DLD1 (cell line): ENCODE results near the gene POMT2.
"Not testable (repeated sequence)": the region's sequence is repeated elsewhere in the genome, so short reads cannot be mapped to it uniquely, and the experiment has no call there.

ENCODE experiments used
- in situ Hi-C: cut with HindIII; loops from 2 replicates; pipeline ENCODE4 v1.10.0; 2017; ENCODE audit warnings: low sequenced_read_pairs

POMT2 gene

DNA sequence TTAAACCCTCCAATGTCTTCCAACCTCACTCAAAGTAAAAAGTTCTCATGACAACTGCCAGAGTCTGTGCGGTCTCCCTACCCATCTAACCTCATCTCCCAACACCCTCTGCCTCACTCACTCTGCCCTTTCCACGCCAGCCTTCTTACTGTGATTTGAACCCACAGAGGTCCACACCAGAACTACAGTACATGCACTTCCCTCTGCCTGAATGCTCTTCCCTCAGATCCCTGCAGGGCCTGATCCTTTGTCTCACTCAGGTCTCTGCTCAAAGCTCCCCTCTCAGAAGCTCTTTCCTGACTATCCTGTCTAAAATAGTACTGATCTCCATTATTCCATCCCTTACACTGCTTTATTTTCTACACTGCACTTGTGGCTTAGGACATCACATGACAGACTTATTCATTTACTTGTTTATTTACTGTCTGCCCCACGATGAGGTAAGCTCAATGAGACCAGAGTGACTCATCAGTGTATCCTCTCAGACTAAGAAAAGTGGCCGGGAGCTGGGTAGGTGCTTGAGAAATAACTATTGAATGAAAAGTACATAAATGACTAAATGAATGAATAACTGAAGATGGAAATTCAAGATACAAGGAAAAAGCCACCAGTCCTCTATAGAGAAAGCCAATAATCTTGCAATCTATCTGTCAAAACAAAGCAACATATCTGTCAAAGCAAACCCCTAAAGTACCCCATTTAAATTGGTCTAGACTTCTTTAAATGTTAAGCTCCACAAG, 17.1 kb downstream of the POMT2 start:
- in situ Hi-C loops: no loop called here

DNA sequence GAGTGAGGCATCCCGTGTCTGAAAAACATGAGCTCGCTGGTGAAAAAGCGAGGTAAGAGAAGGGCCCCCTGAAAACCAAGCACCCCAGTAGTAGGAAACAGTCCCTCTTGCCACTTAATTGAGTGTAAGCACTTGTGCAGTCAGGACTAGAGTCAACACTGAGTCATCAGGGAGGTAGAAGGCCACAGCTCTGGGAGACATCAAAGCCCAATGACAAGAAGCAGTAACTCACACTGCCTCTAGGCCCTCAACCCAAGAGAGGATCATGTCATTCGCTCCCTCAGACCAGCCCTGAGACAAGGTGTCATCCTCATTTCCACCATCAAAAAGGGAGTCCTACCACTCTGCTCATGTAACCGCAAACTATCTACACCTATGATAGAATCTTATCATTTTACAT, 17.8 kb downstream of the POMT2 start:
- in situ Hi-C loops: no loop called here

GRCh38 chr14:77301103-77301502, 19.6 kb downstream of the POMT2 start:
- in situ Hi-C loops: no loop called here

GRCh38 chr14:77299771-77300170, 20.9 kb downstream of the POMT2 start:
- in situ Hi-C loops: no loop called here

- in situ Hi-C loops: no loop called here
Measured at GRCh38 chr14:77296906-77297305, 23.8 kb downstream of the POMT2 start.

DNA sequence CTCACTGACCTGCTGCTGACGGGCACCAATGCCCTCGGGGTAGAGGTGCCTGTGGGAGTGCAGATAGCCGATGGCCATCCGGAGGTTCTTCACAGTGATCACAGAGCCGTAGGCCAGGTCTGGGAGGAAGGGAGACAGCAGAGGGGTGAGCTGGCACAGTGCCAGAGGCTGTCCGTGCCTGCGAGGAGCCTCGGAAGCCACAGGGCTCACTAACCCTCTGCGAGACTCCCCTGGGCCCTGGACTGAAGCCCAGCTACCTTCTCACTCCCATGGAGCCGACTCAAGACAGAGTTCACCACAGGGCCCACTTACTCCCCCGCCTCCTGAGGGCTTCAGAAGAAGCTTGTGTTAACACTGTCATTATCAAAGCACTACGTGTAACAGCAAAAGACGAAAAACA, 24.5 kb downstream of the POMT2 start:
- in situ Hi-C loops: no loop called here

- in situ Hi-C loops: no loop called here
Measured at GRCh38 chr14:77290705-77291104, 30.0 kb downstream of the POMT2 start.

DNA sequence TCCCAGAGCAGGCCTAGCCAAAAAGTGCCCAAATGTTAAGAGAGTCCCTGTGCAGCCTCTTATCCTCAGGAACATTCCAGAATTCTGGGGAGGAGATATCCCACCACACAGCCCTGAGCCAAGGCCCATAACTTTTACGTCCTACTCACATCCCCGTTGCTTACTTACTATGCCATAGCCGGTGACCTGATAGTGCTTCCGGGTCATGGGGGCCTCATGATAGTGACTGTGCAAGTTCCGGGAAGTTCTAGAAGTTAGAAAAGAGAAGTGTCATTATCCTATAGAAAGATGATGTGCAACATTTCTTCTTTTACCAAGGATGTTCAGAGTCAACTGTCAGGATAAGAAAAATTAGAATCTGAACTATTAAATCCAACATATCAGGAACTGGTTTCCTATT, 34.1 kb downstream of the POMT2 start:
- in situ Hi-C loops: no loop called here

GRCh38 chr14:77284466-77284865, 36.2 kb downstream of the POMT2 start:
- in situ Hi-C loops: no loop called here

- in situ Hi-C loops: no loop called here
Measured at GRCh38 chr14:77284066-77284465, 36.6 kb downstream of the POMT2 start.

DNA sequence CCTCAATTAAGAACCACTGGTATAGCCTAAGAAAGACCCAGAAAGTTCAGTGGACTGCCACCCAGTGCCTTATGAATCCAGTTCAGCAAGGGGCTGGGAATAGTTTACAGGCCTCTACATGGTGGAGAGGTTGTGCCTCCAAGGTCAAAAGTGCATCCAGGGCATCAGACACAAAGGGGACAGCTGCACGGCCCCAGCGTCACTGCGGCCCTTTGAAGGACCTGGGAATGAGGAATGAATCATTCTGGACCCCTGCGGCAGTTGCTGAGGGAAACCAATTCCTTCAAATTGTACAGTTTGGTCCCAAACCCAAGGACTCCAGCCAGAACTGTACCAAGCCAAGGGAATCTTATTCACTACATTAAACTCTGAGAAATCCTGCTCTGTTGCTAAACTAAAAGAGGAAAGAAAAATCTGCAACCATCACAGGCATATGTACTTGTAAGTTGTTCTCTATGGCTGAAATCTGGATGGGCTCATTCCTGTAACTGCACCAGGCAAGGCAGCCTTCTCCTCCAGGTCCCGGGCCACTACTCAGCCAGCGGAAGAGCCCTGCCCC, 38.8 kb downstream of the POMT2 start:
- in situ Hi-C loops: no loop called here

DNA sequence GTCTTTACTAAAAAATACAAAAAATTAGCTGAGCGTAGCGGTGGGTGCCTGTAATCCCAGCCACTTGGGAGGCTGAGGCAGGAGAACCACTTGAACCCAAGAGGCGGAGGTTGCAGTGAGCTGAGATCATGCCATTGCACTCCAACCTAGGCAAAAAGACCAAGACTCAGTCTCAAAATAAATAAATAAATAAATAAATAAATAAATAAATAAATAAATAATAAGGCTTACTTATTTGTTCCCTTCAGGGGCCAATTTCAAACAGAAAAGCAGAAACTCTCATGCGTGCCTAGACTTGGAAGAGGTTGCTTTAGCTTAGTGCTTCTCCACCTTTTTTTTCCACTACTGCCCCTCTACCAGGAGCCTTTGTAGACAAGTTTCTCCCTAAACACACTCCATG, 39.8 kb downstream of the POMT2 start:
- in situ Hi-C loops: not testable (repeated sequence)

DNA sequence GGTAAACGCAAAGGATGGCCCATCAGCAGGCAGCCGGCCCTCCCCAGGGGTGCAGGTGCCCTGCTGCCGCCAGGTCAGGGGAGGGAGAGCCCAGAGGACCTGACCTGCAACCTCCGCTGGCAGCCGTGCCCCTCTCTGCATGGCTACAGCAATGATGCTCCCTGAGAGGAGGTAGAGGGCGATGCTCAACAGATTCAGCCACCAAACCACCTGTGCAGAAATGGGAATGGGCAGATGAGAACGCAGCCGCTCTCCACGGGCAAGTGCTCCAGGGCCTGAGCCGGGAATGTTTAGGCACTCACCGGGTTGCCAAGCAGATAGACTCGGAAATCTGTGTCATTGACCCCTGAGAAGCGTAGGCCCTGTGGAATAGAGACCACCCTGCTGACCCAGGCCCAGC, 41.0 kb downstream of the POMT2 start:
- in situ Hi-C loops: no loop called here

- in situ Hi-C loops: no loop called here
Measured at GRCh38 chr14:77278461-77279230, 42.0 kb downstream of the POMT2 start.

- in situ Hi-C loops: no loop called here
Measured at GRCh38 chr14:77276959-77277358, 43.7 kb downstream of the POMT2 start.

DNA sequence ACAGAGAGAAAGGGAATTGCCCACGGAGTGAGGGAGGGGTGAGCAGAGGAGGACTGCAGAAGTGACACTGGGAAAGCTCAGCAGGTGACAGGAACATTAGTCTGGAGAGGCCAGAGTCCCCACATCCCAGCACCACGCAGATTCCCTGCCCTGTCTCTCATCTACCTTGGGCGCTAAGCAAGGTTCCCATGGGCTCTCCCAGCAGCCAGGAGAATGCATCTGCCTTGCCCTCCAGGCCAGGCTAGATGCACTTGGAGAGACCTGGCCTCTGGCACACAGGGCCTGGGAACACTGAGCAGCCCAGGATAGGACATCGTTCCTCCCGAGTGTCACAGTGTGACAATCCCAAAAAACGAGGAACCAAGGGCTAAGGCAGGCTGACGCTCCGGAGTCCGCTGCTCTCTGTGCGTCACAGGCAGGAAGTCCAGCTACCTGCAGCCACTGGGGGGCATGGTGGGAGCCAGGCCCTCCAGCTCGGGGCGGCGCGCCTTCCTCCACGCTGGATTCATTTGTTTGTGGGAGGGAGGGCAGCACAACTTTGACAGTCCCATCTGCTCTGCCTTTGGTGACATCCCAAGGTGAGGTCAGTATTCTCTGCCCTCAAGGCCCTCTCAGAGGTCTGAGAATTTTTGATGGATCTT, 44.3 kb downstream of the POMT2 start:
- in situ Hi-C loops: no loop called here

DNA sequence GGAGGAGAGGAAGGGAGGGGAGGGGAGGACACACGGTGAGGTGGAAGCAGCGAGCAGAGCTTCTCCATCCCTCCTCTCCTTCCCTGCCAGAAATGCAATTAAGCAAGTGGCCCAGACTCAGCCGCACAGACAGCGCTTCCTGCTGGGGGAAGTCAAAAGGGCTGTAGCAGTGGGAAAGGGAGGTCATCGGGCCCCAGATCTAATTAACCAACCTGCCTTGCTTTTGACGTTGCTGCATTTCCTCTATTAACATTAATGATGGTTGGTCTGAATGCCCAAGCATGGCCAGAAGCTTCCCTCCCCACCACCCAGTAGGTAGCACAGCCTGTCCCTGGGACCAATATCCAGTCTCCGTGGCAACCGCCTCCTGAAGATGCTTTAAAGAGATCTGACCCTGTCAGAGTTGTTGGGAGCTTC, 45.1 kb downstream of the POMT2 start:
- in situ Hi-C loops: no loop called here

DNA sequence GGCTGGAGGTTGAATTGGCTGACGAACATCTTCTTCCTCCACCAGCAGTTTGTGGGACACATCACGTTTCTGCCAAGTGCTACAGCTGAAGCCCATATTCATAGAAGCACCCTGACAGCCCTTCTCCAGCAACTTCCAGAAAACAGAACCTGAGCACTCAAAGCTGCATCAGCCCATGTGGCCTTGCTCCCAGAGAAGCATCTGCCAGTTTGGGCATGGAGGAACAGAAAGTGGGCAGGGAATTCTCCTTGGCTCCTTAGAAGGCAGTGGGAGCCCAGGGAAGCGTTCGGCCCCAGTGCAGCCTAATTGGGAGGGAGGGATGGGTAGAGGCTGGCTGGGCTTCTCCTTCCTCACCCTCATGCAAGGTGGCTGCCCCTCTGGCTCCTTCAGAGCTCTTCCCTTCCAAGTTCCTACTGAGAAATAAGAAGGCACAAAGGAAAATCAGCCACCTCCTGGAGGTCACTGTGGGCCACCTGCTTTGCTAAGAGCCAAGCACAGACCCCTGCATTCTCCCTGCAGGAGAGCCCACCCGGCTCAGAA, 45.6 kb downstream of the POMT2 start:
- in situ Hi-C loops: no loop called here

DNA sequence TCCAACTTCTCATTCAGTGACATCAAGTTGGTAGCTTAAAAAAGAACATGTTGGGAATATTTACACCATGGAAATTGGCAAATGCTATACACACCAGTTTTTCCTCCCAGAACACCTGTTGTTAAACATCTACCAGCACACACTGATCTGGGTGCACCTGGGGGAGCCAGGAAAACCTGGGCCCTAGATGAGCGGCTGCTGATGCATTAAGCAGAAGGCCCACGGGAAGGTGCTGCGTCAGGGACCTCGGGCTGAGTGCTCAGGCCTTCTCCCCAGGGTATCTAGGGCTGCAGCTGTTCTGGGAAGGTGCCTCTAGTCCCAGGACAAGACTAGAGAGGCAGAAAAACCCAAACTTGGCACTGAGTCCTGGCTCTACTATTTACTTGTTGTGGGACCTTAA, 46.9 kb downstream of the POMT2 start:
- in situ Hi-C loops: no loop called here

- in situ Hi-C loops: no loop called here
Measured at GRCh38 chr14:77272261-77272660, 48.4 kb downstream of the POMT2 start.

GRCh38 chr14:77271113-77271710, 49.5 kb downstream of the POMT2 start, which contains the start of gene NGB:
Gene NGB, minus strand, starts transcription at chr14:77271206. Its CDS starts 269 bp downstream, at chr14:77270937.
- in situ Hi-C loops: no loop called here
